GM23338 (cell line): Measurements from ENCODE around the gene CDKAL1. TPM values are rescaled to one million over a fixed set of nuclear protein-coding genes. Genes with fewer than 3 reads are reported as not detected.

Experiments
- ATAC-seq: fragments of 200-7000 bp; cut with Tn5 transposase; 3 replicates; pipeline ENCODE4 v1.9.1; 2020
- DNase-seq: peaks from one replicate; pipeline ENCODE4 v3.0.0-alpha.2; 2015; ENCODE audit warnings: low spot score
- H2AFZ ChIP-seq: fragments of 200-600 bp; sonication (generic); 2 replicates; pipeline ENCODE4 v1.8.0; 2016; ENCODE audit warnings: antibody characterized with exemption, mild to moderate bottlenecking, moderate library complexity
- H3F3A ChIP-seq: fragments of 200-600 bp; sonication (generic); replicated peaks from 2 replicates; pipeline ENCODE4 v1.8.0; 2017; ENCODE audit warnings: antibody characterized with exemption, mixed run types, low read depth
- H3K27ac ChIP-seq: fragments of 200-600 bp; sonication (generic); 2 replicates; pipeline ENCODE4 v1.6.1; 2016; ENCODE audit warnings: low read depth
- H3K27me3 ChIP-seq: fragments of 200-600 bp; sonication (generic); 2 replicates; pipeline ENCODE4 v1.8.0; 2016; ENCODE audit warnings: mild to moderate bottlenecking, mixed run types, moderate library complexity; ENCODE audit not compliant: insufficient read depth
- H3K36me3 ChIP-seq: fragments of 200-600 bp; sonication (generic); 2 replicates; pipeline ENCODE4 v1.8.0; 2016; ENCODE audit warnings: mild to moderate bottlenecking; ENCODE audit not compliant: insufficient read depth
- H3K4me1 ChIP-seq: fragments of 200-600 bp; sonication (generic); 2 replicates; pipeline ENCODE4 v1.8.0; 2016; ENCODE audit warnings: mild to moderate bottlenecking, moderate library complexity; ENCODE audit not compliant: insufficient read depth
- H3K4me2 ChIP-seq: fragments of 200-600 bp; sonication (generic); 2 replicates; pipeline ENCODE4 v1.7.1; 2017; ENCODE audit warnings: mixed run types
- H3K4me3 ChIP-seq: fragments of 200-600 bp; sonication (generic); 2 replicates; pipeline ENCODE4 v1.6.1; 2016; ENCODE audit warnings: mixed run types
- H3K79me2 ChIP-seq: fragments of 200-600 bp; sonication (generic); replicated peaks from 2 replicates; pipeline ENCODE4 v1.8.0; 2017; ENCODE audit warnings: mild to moderate bottlenecking; ENCODE audit not compliant: insufficient read depth
- H3K9me2 ChIP-seq: fragments of 200-600 bp; sonication (generic); 2 replicates; pipeline ENCODE4 v1.8.0; 2017; ENCODE audit not compliant: insufficient read depth
- H4K20me1 ChIP-seq: fragments of 200-600 bp; sonication (generic); replicated peaks from 2 replicates; pipeline ENCODE4 v1.8.0; 2017; ENCODE audit warnings: mild to moderate bottlenecking; ENCODE audit not compliant: insufficient read depth
- H3K27ac Mint-ChIP-seq: 2 replicates; pipeline ENCODE4 v1.8.0; 2020; ENCODE audit warnings: inconsistent platforms, mild to moderate bottlenecking, moderate library complexity, mixed read lengths
- H3K27me3 Mint-ChIP-seq: 3 replicates; pipeline ENCODE4 v1.8.0; 2022; ENCODE audit warnings: low read depth, mild to moderate bottlenecking, moderate library complexity, mixed read lengths, inconsistent platforms; ENCODE audit not compliant: insufficient read depth, poor library complexity
- H3K36me3 Mint-ChIP-seq: 3 replicates; pipeline ENCODE4 v1.8.0; 2021; ENCODE audit warnings: low read depth, mild to moderate bottlenecking, inconsistent platforms, moderate library complexity, mixed read lengths
- H3K4me1 Mint-ChIP-seq: 3 replicates; pipeline ENCODE4 v1.8.0; 2020; ENCODE audit warnings: mild to moderate bottlenecking, inconsistent platforms, mixed read lengths
- H3K4me3 Mint-ChIP-seq: 3 replicates; pipeline ENCODE4 v1.8.0; 2021; ENCODE audit warnings: moderate library complexity, mild to moderate bottlenecking, inconsistent platforms, mixed read lengths
- H3K9me3 Mint-ChIP-seq: 3 replicates; pipeline ENCODE4 v1.8.0; 2020; ENCODE audit warnings: moderate library complexity, mild to moderate bottlenecking, inconsistent platforms, mixed read lengths
- CTCF ChIP-seq, 2 experiments: fragments of 200-600 bp in 1 of 2; sonication (generic) in 1 of 2; conservative IDR thresholded peaks; 2 replicates each; pipeline versions ENCODE4 v1.5.1 to v1.6.1; 2016 to 2017; ENCODE audit warnings: antibody characterized with exemption in 2 of 2, low read depth in 2 of 2, mild to moderate bottlenecking in 2 of 2, moderate library complexity in 1 of 2
- EZH2phosphoT487 ChIP-seq: fragments of 200-600 bp; sonication (generic); IDR thresholded peaks from one replicate; pipeline ENCODE4 v1.8.1; 2018; ENCODE audit warnings: antibody characterized with exemption; ENCODE audit not compliant: unreplicated experiment
- POLR2AphosphoS5 ChIP-seq: IDR thresholded peaks from 2 replicates; pipeline ENCODE4 v1.6.1; 2016; ENCODE audit warnings: antibody characterized with exemption, low read depth
- REST ChIP-seq: IDR thresholded peaks from one replicate; pipeline ENCODE4 v1.6.1; 2018; ENCODE audit warnings: antibody characterized with exemption; ENCODE audit not compliant: unreplicated experiment
- ZNF114 ChIP-seq: fragments of 250-450 bp; sonication (Bioruptor Pico); IDR thresholded peaks from 2 replicates; pipeline ENCODE4 v1.5.0; 2020; ENCODE audit warnings: mild to moderate bottlenecking, moderate library complexity
- ZNF331 ChIP-seq: fragments of 250-450 bp; sonication (Bioruptor Pico); IDR thresholded peaks from 2 replicates; pipeline ENCODE4 v1.5.0; 2020; ENCODE audit warnings: low read depth, mild to moderate bottlenecking, moderate library complexity
- ZNF462 ChIP-seq: fragments of 250-450 bp; sonication (Bioruptor Pico); IDR thresholded peaks from 2 replicates; pipeline ENCODE4 v1.5.0; 2020; ENCODE audit warnings: mild to moderate bottlenecking, moderate library complexity
- polyA plus RNA-seq: library from polyadenylated mRNA; unstranded; fragments of >200 nt; fragmentation: Nextera tagmentation; extraction: Ambion mirVana; gene quantifications from 2 replicates; pipeline ENCODE4 v1.2.1, GENCODE V29; 2016
- total RNA-seq: library from RNA; depleted of rRNA; stranded (reverse); fragments of >200 nt; shearing (Covaris generic); gene quantifications from 2 replicates; pipeline ENCODE4 v1.2.3, GENCODE V29; 2014

Gene CDKAL1
- total and polyA plus RNA-seq, 2 experiments from 2014 or later, result 17.8 to 35.0 TPM

GRCh38 chr6:20827798-20828197, 293.5 kb downstream of the CDKAL1 start:
- Mint-ChIP-seq H3K36me3 (no peaks in the 10 kb centered on the region; the same call in 2 of the 3 replicates), H3K9me3 (no peaks in the 10 kb centered on the region), H3K4me1 (peaks cover 7% of the 10 kb centered on the region), H3K27me3 (peaks cover 2% of the 10 kb centered on the region), H3K27ac (no peak overlapping the region), H3K4me3 (no peak overlapping the region)
- DNase-seq, result no peak
- no peak overlapping the region for H2AFZ ChIP-seq
- H3K4me2 ChIP-seq, result no peak overlapping the region
- H4K20me1 ChIP-seq, result no peaks in the 10 kb centered on the region
- no peaks in the 10 kb centered on the region for H3F3A ChIP-seq
- H3K4me3 ChIP-seq, result no peak overlapping the region
- no peak for TF ChIP-seq EZH2phosphoT487
- TF ChIP-seq ZNF462 (CRISPR knock-in tag), result no peak
- TF ChIP-seq ZNF331 (CRISPR knock-in tag), result no peak
- TF ChIP-seq REST, result no peak
- no peak for TF ChIP-seq POLR2AphosphoS5
- no peak for TF ChIP-seq CTCF (conservative IDR thresholded peaks at IDR 0.05; ENCODE audit: low read depth in 2 of 2)
- TF ChIP-seq ZNF114 (CRISPR knock-in tag), result no peak
- no peaks in the 10 kb centered on the region for H3K27me3 ChIP-seq
- no peak for ATAC-seq
- no peaks in the 10 kb centered on the region for H3K79me2 ChIP-seq
- H3K9me2 ChIP-seq, result no peaks in the 10 kb centered on the region
- no peak overlapping the region for H3K27ac ChIP-seq
- no peaks in the 10 kb centered on the region for H3K36me3 ChIP-seq
- no peaks in the 10 kb centered on the region for H3K4me1 ChIP-seq
